Epithelial cell of esophagus (primary cell): ENCODE measurements around the gene LIN54.
"Not testable (repeated sequence)": the region's sequence is repeated elsewhere in the genome, so short reads cannot be mapped to it uniquely, and the experiment has no call there.

Source experiments
- DNase-seq: peaks from one replicate; pipeline ENCODE4 v3.0.0; 2010; ENCODE audit warnings: low read depth
- H3K4me3 ChIP-seq: 2 replicates; pipeline ENCODE4 v1.5.1; 2011; ENCODE audit warnings: mild to moderate bottlenecking, low read length, control low read depth
- TF ChIP-seq, protein P1 (sequence below): IDR thresholded peaks from 2 replicates; pipeline ENCODE4 v1.5.1; 2011; ENCODE audit warnings: low read depth, mild to moderate bottlenecking, low read length, control low read depth, inconsistent platforms; ENCODE audit not compliant: insufficient read depth; ENCODE audit errors: missing control alignments

LIN54 gene

GRCh38 chr4:82989575-82990429 lies 20.8 kb downstream of the LIN54 start:
- H3K4me3 ChIP-seq, result no peak overlapping the region
- no peak for DNase-seq
- TF ChIP-seq, protein P1, sequence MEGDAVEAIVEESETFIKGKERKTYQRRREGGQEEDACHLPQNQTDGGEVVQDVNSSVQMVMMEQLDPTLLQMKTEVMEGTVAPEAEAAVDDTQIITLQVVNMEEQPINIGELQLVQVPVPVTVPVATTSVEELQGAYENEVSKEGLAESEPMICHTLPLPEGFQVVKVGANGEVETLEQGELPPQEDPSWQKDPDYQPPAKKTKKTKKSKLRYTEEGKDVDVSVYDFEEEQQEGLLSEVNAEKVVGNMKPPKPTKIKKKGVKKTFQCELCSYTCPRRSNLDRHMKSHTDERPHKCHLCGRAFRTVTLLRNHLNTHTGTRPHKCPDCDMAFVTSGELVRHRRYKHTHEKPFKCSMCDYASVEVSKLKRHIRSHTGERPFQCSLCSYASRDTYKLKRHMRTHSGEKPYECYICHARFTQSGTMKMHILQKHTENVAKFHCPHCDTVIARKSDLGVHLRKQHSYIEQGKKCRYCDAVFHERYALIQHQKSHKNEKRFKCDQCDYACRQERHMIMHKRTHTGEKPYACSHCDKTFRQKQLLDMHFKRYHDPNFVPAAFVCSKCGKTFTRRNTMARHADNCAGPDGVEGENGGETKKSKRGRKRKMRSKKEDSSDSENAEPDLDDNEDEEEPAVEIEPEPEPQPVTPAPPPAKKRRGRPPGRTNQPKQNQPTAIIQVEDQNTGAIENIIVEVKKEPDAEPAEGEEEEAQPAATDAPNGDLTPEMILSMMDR, result no peak

DNA sequence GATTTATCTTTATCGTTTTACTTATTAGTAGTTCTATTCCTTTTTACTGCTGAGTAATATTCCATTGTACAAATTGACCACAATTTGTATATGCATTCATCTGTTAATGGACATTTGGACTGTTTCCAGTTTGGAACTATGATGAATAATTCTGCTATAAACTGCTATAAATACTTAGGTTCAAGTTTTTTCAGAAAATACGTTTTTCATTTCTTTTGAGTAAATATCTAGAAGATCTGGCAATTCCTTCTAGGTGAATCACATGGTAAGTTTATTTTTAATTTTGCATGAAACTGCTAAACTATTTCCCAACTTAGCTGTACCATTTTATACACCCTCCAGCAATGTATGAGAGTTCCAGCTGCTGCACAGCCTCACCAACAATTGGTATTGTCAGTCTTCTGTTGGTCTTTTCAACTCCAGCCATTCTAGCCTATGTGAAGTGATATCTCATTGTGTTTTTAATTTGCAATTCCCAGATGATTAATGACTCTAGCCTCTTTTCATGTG lies 22.2 kb downstream of the LIN54 start:
- TF ChIP-seq, protein P1, result no peak
- no peak overlapping the region for H3K4me3 ChIP-seq
- no peak for DNase-seq

DNA sequence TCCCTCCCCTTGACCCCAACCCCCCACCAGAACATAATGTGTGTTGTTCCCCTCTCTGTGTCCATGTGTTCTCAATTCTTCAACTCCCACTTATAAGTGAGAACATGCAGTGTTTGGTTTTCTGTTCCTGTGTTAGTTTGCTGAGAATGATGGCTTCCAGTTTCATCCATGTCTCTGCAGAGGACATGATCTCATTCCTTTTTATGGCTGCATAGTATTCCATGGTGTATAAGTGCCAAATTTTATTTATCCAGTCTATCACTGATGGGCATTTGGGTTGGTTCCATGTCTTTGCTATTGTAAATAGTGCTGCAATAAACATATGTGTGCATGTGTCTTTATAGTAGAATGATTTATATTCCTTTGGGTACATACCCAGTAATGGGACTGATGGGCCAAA lies 23.1 kb downstream of the LIN54 start:
- not testable (repeated sequence) for DNase-seq, H3K4me3 ChIP-seq

GRCh38 chr4:82984459-82984858 lies 26.2 kb downstream of the LIN54 start:
- TF ChIP-seq, protein P1, result no peak
- no peak overlapping the region for H3K4me3 ChIP-seq
- DNase-seq, result peak; percentile 22

DNA sequence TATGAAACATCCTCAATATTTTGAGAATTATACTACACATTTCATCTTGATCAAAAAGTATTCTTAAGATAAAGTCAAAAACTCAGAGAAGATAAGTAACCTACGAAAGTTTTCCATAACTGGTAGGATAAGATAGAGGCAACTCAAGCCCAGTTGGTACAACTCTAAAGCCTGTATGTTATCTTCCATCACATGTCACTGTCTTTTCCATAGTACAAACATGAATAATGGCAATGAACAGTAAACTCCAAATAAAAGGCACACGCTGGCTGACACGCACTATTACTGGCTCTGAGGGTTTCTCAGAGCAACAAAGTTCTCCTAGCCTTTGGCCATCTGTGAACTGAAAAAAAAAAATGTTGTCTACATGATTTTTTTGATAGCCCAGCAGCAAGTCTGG lies 27.2 kb downstream of the LIN54 start:
- H3K4me3 ChIP-seq, result no peak overlapping the region
- DNase-seq, result no peak
- TF ChIP-seq, protein P1, result no peak

- TF ChIP-seq, protein P1, result no peak
- H3K4me3 ChIP-seq, result no peak overlapping the region
- DNase-seq, result no peak
Observed at GRCh38 chr4:82981138-82981537, 29.5 kb downstream of the LIN54 start.

GRCh38 chr4:82975792-82976191 lies 34.8 kb downstream of the LIN54 start:
- DNase-seq, result no peak
- TF ChIP-seq, protein P1, result no peak
- no peak overlapping the region for H3K4me3 ChIP-seq
